Measurements from ENCODE around the gene RILP. TPM values are rescaled to one million over a fixed set of nuclear protein-coding genes. Genes with fewer than 3 reads are reported as not detected.
A peak's percentile ranks its signal among the peaks of the same experiment; 100 is the strongest.

RILP gene
- total RNA-seq, 1 experiment from 2014 or later: 11.6 TPM

- peak overlapping the region; percentile 33 to 61 for H3K4me3 ChIP-seq (replicated peaks in 1 of 2; ENCODE audit: low read depth in 1 of 2, low read length in 2 of 2)
- DNase-seq (ENCODE audit: low read depth, low spot score) (no peak), ATAC-seq (no peak)
- BruUV-seq (replicated peaks): no TSS peak
- H4K20me1 ChIP-seq (ENCODE audit: insufficient read depth): no peaks in the 10 kb centered on the region
- H3K27me3 ChIP-seq (ENCODE audit: insufficient read depth, low read length): no peaks in the 10 kb centered on the region
- POLR2A ChIA-PET: interaction anchor here (1.4 kb wide), 1 partner anchor 16 kb away, joined by 5 read pairs; the partner anchor contains the start of gene SLC43A2
- H3K4me2 ChIP-seq (ENCODE audit: low read length): peak overlapping the region; percentile 93
- H3K9me3 ChIP-seq (ENCODE audit: control insufficient read depth in 1 of 2, insufficient read depth in 1 of 2, low read depth in 1 of 2, low read length in 2 of 2): no peaks in the 10 kb centered on the region
- no peaks in the 10 kb centered on the region for H3K79me2 ChIP-seq (ENCODE audit: insufficient read depth, low read length)
- H3K9ac ChIP-seq (ENCODE audit: low read length): peak overlapping the region; percentile 65
- peak overlapping the region; percentile 73; the same call in 1 of the 2 replicates for H3K27ac ChIP-seq (ENCODE audit: low read depth, low read length)
- RAD21 ChIA-PET (ENCODE audit: low non-redundant PET in 1 of 2, low total read pairs in 2 of 2, uncharacterized antibody in 2 of 2, unreplicated experiment in 2 of 2): no interaction called here
- TF ChIP-seq CTCF (IDR thresholded peaks at IDR 0.05 in 2 of 3, conservative IDR thresholded peaks at IDR 0.05 in 1 of 3; ENCODE audit: borderline replicate concordance in 1 of 3, insufficient read depth in 1 of 3, low read depth in 2 of 3, low read length in 2 of 3) (no peak), ELF1 (IDR thresholded peaks at IDR 0.05; ENCODE audit: borderline replicate concordance, low read depth) (no peak), SRF (IDR thresholded peaks at IDR 0.05; ENCODE audit: low read depth) (no peak), EZH2phosphoT487 (IDR thresholded peaks at IDR 0.05; ENCODE audit: borderline replicate concordance) (no peak), YY1 (IDR thresholded peaks at IDR 0.05; ENCODE audit: extremely low read depth, insufficient replicate concordance, low read depth, low read length) (no peak), JUND (IDR thresholded peaks at IDR 0.05) (no peak), RAD21 (IDR thresholded peaks at IDR 0.05; ENCODE audit: low read depth) (no peak), CBX3 (IDR thresholded peaks at IDR 0.05; ENCODE audit: low read depth) (no peak)
- TF ChIP-seq, protein P1, sequence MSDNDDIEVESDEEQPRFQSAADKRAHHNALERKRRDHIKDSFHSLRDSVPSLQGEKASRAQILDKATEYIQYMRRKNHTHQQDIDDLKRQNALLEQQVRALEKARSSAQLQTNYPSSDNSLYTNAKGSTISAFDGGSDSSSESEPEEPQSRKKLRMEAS (IDR thresholded peaks at IDR 0.05): no peak
- CTCF ChIA-PET: interaction anchor here (0.6 to 1.2 kb wide), 2 partner anchors 14 to 26 kb away, joined by 3 to 5 read pairs; no protein-coding TSS in a partner anchor
- intact Hi-C loops (cut with micrococcal nuclease): no loop called here
- peaks cover 22 to 41% of the 10 kb centered on the region in 2 experiments for H3K4me1 ChIP-seq (ENCODE audit: control insufficient read depth in 1 of 2, insufficient read depth in 2 of 2, low read length in 2 of 2)
- no peaks in the 10 kb centered on the region for H3K36me3 ChIP-seq (ENCODE audit: control insufficient read depth in 1 of 2, insufficient read depth in 2 of 2, low read length in 2 of 2)
- H3K9me2 ChIP-seq (ENCODE audit: insufficient read depth): no peaks in the 10 kb centered on the region
- H2AFZ ChIP-seq (ENCODE audit: low read depth, low read length, poor library complexity, severe bottlenecking): no peak overlapping the region
Measured at GRCh38 chr17:1643999-1644492, 5.6 kb downstream of the RILP start.

All from HCT116 (cell line).